ENCODE data around the gene ENOPH1.

GRCh38 chr4:82428969-82429727, 1.2 kb upstream of the ENOPH1 start:
- TF ChIP-seq YY1 (IDR thresholded peaks at IDR 0.05; ENCODE audit: insufficient read depth, insufficient read length): no peak
- TF ChIP-seq SUZ12 (IDR thresholded peaks at IDR 0.05; ENCODE audit: extremely low read depth, insufficient read depth, insufficient read length): no peak

Measured in NT2/D1 (cell line).